Uterus (tissue), 2 donors: Measurements from ENCODE around the gene GPAT2.
"Not testable (repeated sequence)": the region's sequence is repeated elsewhere in the genome, so short reads cannot be mapped to it uniquely, and the experiment has no call there.

Experiments
- CTCF ChIP-seq, 4 experiments: fragments of 200-600 bp in 2 of 4; fragments of 450-650 bp in 2 of 4; sonication (generic) in 2 of 4; IDR thresholded peaks; one replicate each; pipeline ENCODE4 v1.5.1; 2016 to 2019; ENCODE audit warnings: antibody characterized with exemption in 4 of 4, mild to moderate bottlenecking in 2 of 4, moderate library complexity in 1 of 4
- POLR2A ChIP-seq, 2 donors: fragments of 450-650 bp; IDR thresholded peaks; one replicate each; pipeline ENCODE4 v1.6.1; 2016; ENCODE audit warnings: antibody characterized with exemption in 2 of 2, mild to moderate bottlenecking in 1 of 2, moderate library complexity in 1 of 2

GRCh38 chr2:96069878-96070277, 35.2 kb upstream of the GPAT2 start:
- TF ChIP-seq POLR2A, CTCF (IDR thresholded peaks at IDR 0.05): not testable (repeated sequence)
